HepG2 (cell line): ENCODE measurements around the gene DIPK1B. TPM values are rescaled to one million over a fixed set of nuclear protein-coding genes. Genes with fewer than 3 reads are reported as not detected.

Experiments used
- ATAC-seq: fragments of 200-7000 bp; cut with Tn5 transposase; 3 replicates; pipeline ENCODE4 v1.9.1; 2020; ENCODE audit warnings: mild to moderate bottlenecking, moderate library complexity
- BruUV-seq: library from RNA; stranded (reverse); fragments of 400-500 nt; replicated peaks from 2 replicates; lab custom pipeline; 2021; lab: Mats Ljungman, UMichigan
- CTCF ChIA-PET: fragments of 300-600 bp; formaldehyde crosslinking; extraction: SDS; loops from one replicate; lab custom pipeline; 2021; ENCODE audit warnings: low total read pairs, inconsistent platforms, low intra/inter-chr PET ratio; lab: Yijun Ruan, JAX
- POLR2A ChIA-PET: fragments of 350-600 bp; sonication (Branson Sonifier 250); formaldehyde crosslinking; loops from one replicate; lab custom pipeline; 2020; ENCODE audit warnings: antibody characterized with exemption, inconsistent platforms; lab: Yijun Ruan, JAX
- DNase-seq: peaks from one replicate; pipeline ENCODE4 v3.0.0-alpha.2; 2015; ENCODE audit warnings: low spot score
- FAIRE-seq: peaks from 3 replicates; lab custom pipeline; 2011; peaks lifted over from hg19 to GRCh38; lab: Jason Lieb, UNC
- H2AFZ ChIP-seq: one replicate; pipeline ENCODE4 v1.6.1; 2011; ENCODE audit warnings: low read length, inconsistent platforms
- H3K27ac ChIP-seq: fragments of 300-600 bp; 3 replicates; pipeline ENCODE4 v1.8.0; 2011; ENCODE audit warnings: mixed run types, mild to moderate bottlenecking, mixed read lengths, low read length, inconsistent platforms; ENCODE audit not compliant: insufficient read depth; ENCODE audit errors: extremely low read length
- H3K27me3 ChIP-seq, 2 experiments: fragments of 200-600 bp in 1 of 2; 2 replicates in 1 of 2; 3 replicates in 1 of 2; pipeline versions ENCODE4 v1.6.0 to v1.8.0; 2011; ENCODE audit warnings: low read length in 2 of 2, mild to moderate bottlenecking in 2 of 2, moderate library complexity in 2 of 2, inconsistent platforms in 1 of 2; ENCODE audit not compliant: insufficient read depth in 2 of 2, control insufficient read depth in 1 of 2
- H3K36me3 ChIP-seq, 2 experiments: fragments of 200-600 bp in 1 of 2; replicated peaks in 1 of 2; 2 replicates in 1 of 2; 3 replicates in 1 of 2; pipeline versions ENCODE4 v1.5.1 to v1.8.0; 2011; ENCODE audit warnings: low read length in 2 of 2, inconsistent platforms in 1 of 2; ENCODE audit not compliant: insufficient read depth in 2 of 2, control insufficient read depth in 1 of 2
- H3K4me1 ChIP-seq: 2 replicates; pipeline ENCODE4 v1.5.1; 2012; ENCODE audit warnings: low read length, inconsistent platforms; ENCODE audit not compliant: insufficient read depth
- H3K4me2 ChIP-seq: 2 replicates; pipeline ENCODE4 v1.6.0; 2011; ENCODE audit warnings: low read depth, low read length, inconsistent platforms
- H3K4me3 ChIP-seq, 3 experiments: fragments of 200-600 bp in 1 of 3; sonication (generic), shearing (Covaris generic) in 1 of 3; replicated peaks in 1 of 3; 2 replicates each; pipeline ENCODE4 v1.5.1; 2011 to 2016; ENCODE audit warnings: low read length in 3 of 3, inconsistent platforms in 2 of 3, low read depth in 2 of 3, mild to moderate bottlenecking in 2 of 3, control low read depth in 1 of 3, mixed read lengths in 1 of 3; ENCODE audit not compliant: insufficient read depth in 1 of 3
- H3K79me2 ChIP-seq: one replicate; pipeline ENCODE4 v1.6.1; 2011; ENCODE audit warnings: low read length, inconsistent platforms; ENCODE audit not compliant: insufficient read depth
- H3K9ac ChIP-seq: 2 replicates; pipeline ENCODE4 v1.6.0; 2011; ENCODE audit warnings: mild to moderate bottlenecking, low read depth, low read length, inconsistent platforms; ENCODE audit not compliant: insufficient read depth
- H3K9me3 ChIP-seq: 2 replicates; pipeline ENCODE4 v1.5.1; 2012; ENCODE audit warnings: mild to moderate bottlenecking, low read length
- H4K20me1 ChIP-seq: 2 replicates; pipeline ENCODE4 v1.6.0; 2011; ENCODE audit warnings: inconsistent platforms, mild to moderate bottlenecking, low read length, moderate library complexity; ENCODE audit not compliant: insufficient read depth
- AGO2 ChIP-seq: fragments of 200-400 bp; formaldehyde crosslinking; optimal IDR thresholded peaks from 2 replicates; pipeline ENCODE3; 2017; ENCODE audit warnings: mild to moderate bottlenecking, low read depth, low read length, moderate library complexity
- FOSL2 ChIP-seq: sonication (generic); formaldehyde crosslinking; IDR thresholded peaks from 2 replicates; pipeline ENCODE4 v1.4.0; 2020; ENCODE audit warnings: missing genetic modification reagents
- MTF2 ChIP-seq: sonication (generic); formaldehyde crosslinking; IDR thresholded peaks from 2 replicates; pipeline ENCODE4 v1.5.0; 2020; ENCODE audit warnings: missing genetic modification reagents, borderline replicate concordance
- TCF7 ChIP-seq: sonication (generic); IDR thresholded peaks from 2 replicates; pipeline ENCODE4 v1.6.1; 2016; ENCODE audit warnings: antibody characterized with exemption, low read depth
- WIZ ChIP-seq: sonication (generic); formaldehyde crosslinking; IDR thresholded peaks from 2 replicates; pipeline ENCODE4 v1.5.1; 2020; ENCODE audit warnings: mild to moderate bottlenecking, missing genetic modification reagents
- ZC3H4 ChIP-seq: sonication (generic); formaldehyde crosslinking; IDR thresholded peaks from 2 replicates; pipeline ENCODE4 v1.4.0; 2020; ENCODE audit warnings: missing genetic modification reagents, borderline replicate concordance
- ZNF326 ChIP-seq: sonication (generic); formaldehyde crosslinking; IDR thresholded peaks from 2 replicates; pipeline ENCODE4 v1.4.0; 2020; ENCODE audit warnings: missing genetic modification reagents, borderline replicate concordance
- ZNF557 ChIP-seq: sonication (generic); formaldehyde crosslinking; IDR thresholded peaks from 2 replicates; pipeline ENCODE4 v1.4.0; 2020; ENCODE audit warnings: missing genetic modification reagents
- ZNF615 ChIP-seq: sonication (generic); formaldehyde crosslinking; IDR thresholded peaks from 2 replicates; pipeline ENCODE4 v1.5.0; 2020; ENCODE audit warnings: mild to moderate bottlenecking, missing genetic modification reagents, borderline replicate concordance
- ZNF768 ChIP-seq: sonication (generic); formaldehyde crosslinking; IDR thresholded peaks from 2 replicates; pipeline ENCODE4 v1.4.0; 2020; ENCODE audit warnings: missing genetic modification reagents
- ZNF782 ChIP-seq: sonication (generic); formaldehyde crosslinking; IDR thresholded peaks from 2 replicates; pipeline ENCODE4 v1.4.0; 2020; ENCODE audit warnings: missing genetic modification reagents, mild to moderate bottlenecking, borderline replicate concordance
- WGBS: methylation state at CpG from one replicate; pipeline ENCODE4 v1.1.6; 2017; ENCODE audit warnings: low lambda C conversion rate; 5-methylcytosine and 5-hydroxymethylcytosine counted together
- in situ Hi-C: cut with HindIII; loops from 2 replicates; pipeline ENCODE4 v1.10.0; 2017; ENCODE audit warnings: low pct_unique_long_range_greater_than_20kb; ENCODE audit not compliant: extremely low pct_ligation_motif_present
- intact Hi-C: fragments of 100-400 bp; cut with micrococcal nuclease; formaldehyde crosslinking; loops from one replicate; pipeline ENCODE4 v1.10.0; 2022; ENCODE audit not compliant: unreplicated experiment
- polyA plus RNA-seq, 8 experiments: library from polyadenylated mRNA; depleted of rRNA in 3 of 8; stranded (reverse) in 7 of 8; unstranded in 1 of 8; fragments of >200 nt; fragmentation: Illumina TruSeq in 4 of 8; extraction: Trizol in 4 of 8; gene quantifications; 2 replicates each; pipeline versions ENCODE4 v1.2.1 to v1.2.3, GENCODE V29; 2011 to 2016; ENCODE audit warnings: low read depth in 4 of 8, missing spikeins in 1 of 8, mixed read lengths in 1 of 8; ENCODE audit not compliant: insufficient read depth in 1 of 8
- total RNA-seq, 5 experiments: library from RNA; depleted of rRNA; stranded (reverse); fragments of >200 nt; fragmentation: Illumina TruSeq; extraction: Trizol; gene quantifications; 2 replicates each; pipeline ENCODE4 v1.2.3, GENCODE V29; 2016; ENCODE audit warnings: low read depth in 1 of 5
- TF ChIP-seq, protein P1 (sequence below): fragments of 450-650 bp; IDR thresholded peaks from 2 replicates; pipeline ENCODE4 v1.6.1; 2017; ENCODE audit warnings: mild to moderate bottlenecking
- TF ChIP-seq, protein P2 (sequence below): sonication (generic); formaldehyde crosslinking; IDR thresholded peaks from 2 replicates; pipeline ENCODE4 v1.4.0; 2020; ENCODE audit warnings: mild to moderate bottlenecking, missing genetic modification reagents
- TF ChIP-seq, protein P3 (sequence below): sonication (generic); formaldehyde crosslinking; IDR thresholded peaks from 2 replicates; pipeline ENCODE4 v1.4.0; 2020; ENCODE audit warnings: missing genetic modification reagents

The DIPK1B gene
- total and polyA plus RNA-seq, 2 of the 13 experiments (the other 11 are each of a cell fraction or from before 2014, with no cell fraction given) = 0.18 to 3.9 TPM

DNA sequence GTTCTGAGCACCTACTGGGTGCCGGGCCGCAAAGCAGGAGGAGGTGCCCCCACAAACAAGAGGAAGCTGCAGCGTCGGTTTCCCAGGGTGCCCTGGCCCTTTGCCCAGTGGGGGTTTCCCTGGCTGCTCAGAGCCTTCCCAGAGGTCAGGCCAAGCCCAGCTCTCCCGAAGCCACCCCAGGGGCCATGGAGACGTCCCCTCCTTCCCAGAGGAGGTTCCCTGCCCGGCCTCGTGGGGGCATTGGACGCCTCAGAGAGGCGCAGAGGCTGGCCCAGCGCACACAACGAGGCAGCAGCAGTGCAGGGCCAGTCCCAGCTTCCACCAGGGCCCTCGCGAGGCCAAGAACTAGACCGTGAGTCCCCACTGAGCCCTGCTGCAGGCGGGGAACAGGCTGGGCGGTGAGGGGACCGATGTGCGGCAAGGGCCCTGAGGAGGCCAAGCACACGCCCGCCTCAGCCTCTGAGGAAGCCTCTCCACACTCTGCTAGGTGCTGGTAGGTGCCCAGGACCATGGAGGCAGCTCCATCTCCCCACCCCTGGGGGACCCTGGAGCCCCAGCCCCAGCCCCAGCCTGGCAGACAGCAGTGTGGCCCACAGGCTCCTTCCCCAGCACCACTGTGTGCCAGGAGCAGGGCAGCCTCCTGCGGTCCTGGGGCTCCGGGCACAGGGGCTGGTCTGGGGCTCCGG is 7.0 kb downstream of the DIPK1B start (continued):
- TF ChIP-seq MTF2 (no peak), ZNF768 (peak; percentile 92), ZNF782 (CRISPR knock-in tag) (no peak), AGO2 (peak; percentile 71), ZNF326 (no peak), WIZ (no peak), ZNF615 (CRISPR knock-in tag) (no peak), ZNF557 (CRISPR knock-in tag) (no peak)
- TF ChIP-seq, protein P1, sequence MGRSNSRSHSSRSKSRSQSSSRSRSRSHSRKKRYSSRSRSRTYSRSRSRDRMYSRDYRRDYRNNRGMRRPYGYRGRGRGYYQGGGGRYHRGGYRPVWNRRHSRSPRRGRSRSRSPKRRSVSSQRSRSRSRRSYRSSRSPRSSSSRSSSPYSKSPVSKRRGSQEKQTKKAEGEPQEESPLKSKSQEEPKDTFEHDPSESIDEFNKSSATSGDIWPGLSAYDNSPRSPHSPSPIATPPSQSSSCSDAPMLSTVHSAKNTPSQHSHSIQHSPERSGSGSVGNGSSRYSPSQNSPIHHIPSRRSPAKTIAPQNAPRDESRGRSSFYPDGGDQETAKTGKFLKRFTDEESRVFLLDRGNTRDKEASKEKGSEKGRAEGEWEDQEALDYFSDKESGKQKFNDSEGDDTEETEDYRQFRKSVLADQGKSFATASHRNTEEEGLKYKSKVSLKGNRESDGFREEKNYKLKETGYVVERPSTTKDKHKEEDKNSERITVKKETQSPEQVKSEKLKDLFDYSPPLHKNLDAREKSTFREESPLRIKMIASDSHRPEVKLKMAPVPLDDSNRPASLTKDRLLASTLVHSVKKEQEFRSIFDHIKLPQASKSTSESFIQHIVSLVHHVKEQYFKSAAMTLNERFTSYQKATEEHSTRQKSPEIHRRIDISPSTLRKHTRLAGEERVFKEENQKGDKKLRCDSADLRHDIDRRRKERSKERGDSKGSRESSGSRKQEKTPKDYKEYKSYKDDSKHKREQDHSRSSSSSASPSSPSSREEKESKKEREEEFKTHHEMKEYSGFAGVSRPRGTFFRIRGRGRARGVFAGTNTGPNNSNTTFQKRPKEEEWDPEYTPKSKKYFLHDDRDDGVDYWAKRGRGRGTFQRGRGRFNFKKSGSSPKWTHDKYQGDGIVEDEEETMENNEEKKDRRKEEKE = no peak

DNA sequence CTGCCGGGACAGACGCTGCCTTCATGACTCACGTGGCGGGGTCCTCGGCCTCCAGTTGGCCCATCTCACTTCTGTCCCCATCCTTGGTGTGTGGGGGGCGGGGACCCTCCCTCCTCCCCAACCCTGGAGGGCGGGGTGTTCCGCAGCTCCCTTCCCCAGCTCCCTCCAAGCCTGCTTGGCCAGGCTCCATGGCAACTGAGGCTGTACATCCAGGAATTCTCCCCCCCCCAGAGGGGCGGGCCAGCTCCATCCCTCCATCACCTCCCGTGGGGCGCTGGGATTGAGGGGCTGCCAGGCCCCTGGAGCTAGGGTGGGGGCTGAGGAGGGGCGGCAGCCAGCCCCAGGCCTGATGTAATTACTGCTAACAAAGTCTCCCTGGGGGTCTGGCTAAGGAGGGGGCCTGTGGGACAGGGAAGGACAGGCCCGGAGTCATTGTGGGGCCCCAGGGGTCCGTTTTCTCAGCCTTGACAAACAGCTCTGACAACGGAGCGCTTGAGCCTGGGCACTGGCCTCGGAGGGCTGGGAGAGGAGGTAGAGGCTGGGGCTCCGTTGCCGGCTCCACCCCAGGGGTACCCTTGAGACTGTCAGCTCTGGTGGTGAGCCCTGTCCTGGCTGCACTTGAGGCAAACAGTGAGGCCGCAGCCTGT is 8.0 kb downstream of the DIPK1B start:
- no peaks in the 10 kb centered on the region for H3K9me3 ChIP-seq
- TF ChIP-seq, protein P2, sequence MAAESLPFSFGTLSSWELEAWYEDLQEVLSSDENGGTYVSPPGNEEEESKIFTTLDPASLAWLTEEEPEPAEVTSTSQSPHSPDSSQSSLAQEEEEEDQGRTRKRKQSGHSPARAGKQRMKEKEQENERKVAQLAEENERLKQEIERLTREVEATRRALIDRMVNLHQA (CRISPR knock-in tag) = no peak
- TF ChIP-seq TCF7 (no peak), FOSL2 (CRISPR knock-in tag) (no peak), AGO2 (peak; percentile 88), ZC3H4 (CRISPR knock-in tag) (no peak)
- TF ChIP-seq, protein P3, sequence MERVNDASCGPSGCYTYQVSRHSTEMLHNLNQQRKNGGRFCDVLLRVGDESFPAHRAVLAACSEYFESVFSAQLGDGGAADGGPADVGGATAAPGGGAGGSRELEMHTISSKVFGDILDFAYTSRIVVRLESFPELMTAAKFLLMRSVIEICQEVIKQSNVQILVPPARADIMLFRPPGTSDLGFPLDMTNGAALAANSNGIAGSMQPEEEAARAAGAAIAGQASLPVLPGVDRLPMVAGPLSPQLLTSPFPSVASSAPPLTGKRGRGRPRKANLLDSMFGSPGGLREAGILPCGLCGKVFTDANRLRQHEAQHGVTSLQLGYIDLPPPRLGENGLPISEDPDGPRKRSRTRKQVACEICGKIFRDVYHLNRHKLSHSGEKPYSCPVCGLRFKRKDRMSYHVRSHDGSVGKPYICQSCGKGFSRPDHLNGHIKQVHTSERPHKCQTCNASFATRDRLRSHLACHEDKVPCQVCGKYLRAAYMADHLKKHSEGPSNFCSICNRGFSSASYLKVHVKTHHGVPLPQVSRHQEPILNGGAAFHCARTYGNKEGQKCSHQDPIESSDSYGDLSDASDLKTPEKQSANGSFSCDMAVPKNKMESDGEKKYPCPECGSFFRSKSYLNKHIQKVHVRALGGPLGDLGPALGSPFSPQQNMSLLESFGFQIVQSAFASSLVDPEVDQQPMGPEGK = peak; percentile 24; the same call in 1 of the 2 replicates
- TF ChIP-seq, all 625 proteins: peak for 2
- intact Hi-C loops = no loop called here
- no peak overlapping the region for H3K4me2 ChIP-seq
- no peak overlapping the region for H2AFZ ChIP-seq
- no peak overlapping the region for H3K4me3 ChIP-seq
- H3K27ac ChIP-seq = no peak overlapping the region
- H3K4me1 ChIP-seq = peaks cover 13% of the 10 kb centered on the region
- no peaks in the 10 kb centered on the region for H3K27me3 ChIP-seq
- FAIRE-seq = no peak
- H3K79me2 ChIP-seq = no peaks in the 10 kb centered on the region
- no peak for DNase-seq
- in situ Hi-C loops = no loop called here
- peak; percentile 6 for ATAC-seq
- CTCF ChIA-PET = no interaction called here
- no peak overlapping the region for H3K9ac ChIP-seq
- WGBS = 75% methylated on average over 4 of the region's 20 CpGs
- peaks cover 27% of the 10 kb centered on the region for H4K20me1 ChIP-seq
- BruUV-seq = no TSS peak
- POLR2A ChIA-PET = interaction anchor here (2.0 kb wide), 1 partner anchor 8 kb away, joined by 7 read pairs; no protein-coding TSS in a partner anchor
- H3K36me3 ChIP-seq = peaks cover 6 to 11% of the 10 kb centered on the region in 2 experiments; a peak in 4 of 5 replicates
